Activated CD8-positive, alpha-beta memory T cell treated with anti-CD3 and anti-CD28 coated beads for 4 hours (primary cell): ENCODE data around the gene ACO2.

Experiments used
- DNase-seq, 2 donors: peaks; one replicate each; pipeline ENCODE4 v3.0.0-alpha.2; 2020; ENCODE audit warnings: low read depth in 2 of 2

ACO2 gene

GRCh38 chr22:41523464-41524221, 54.7 kb downstream of the ACO2 start:
- DNase-seq = no peak

DNA sequence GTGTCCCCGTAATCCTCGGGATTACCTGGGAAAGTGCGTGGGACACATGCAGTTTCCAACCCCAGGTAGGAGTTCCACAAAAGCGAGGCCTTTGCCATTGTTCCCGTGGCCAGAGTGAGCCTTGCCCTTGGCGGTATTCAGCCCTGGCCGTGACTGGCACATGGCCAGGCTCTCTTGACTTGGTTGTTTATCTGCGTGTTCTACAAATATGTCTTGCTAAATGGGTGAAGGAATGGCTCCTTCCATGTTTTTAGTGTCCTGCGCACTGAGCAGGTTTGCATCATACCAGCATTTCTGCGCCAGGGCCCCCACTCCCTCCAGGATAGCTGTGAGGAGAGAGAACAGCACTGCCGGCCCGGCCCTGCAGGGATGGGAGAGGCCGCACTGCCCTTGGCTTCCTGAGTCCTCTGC, 55.3 kb downstream of the ACO2 start:
- DNase-seq = no peak

DNA sequence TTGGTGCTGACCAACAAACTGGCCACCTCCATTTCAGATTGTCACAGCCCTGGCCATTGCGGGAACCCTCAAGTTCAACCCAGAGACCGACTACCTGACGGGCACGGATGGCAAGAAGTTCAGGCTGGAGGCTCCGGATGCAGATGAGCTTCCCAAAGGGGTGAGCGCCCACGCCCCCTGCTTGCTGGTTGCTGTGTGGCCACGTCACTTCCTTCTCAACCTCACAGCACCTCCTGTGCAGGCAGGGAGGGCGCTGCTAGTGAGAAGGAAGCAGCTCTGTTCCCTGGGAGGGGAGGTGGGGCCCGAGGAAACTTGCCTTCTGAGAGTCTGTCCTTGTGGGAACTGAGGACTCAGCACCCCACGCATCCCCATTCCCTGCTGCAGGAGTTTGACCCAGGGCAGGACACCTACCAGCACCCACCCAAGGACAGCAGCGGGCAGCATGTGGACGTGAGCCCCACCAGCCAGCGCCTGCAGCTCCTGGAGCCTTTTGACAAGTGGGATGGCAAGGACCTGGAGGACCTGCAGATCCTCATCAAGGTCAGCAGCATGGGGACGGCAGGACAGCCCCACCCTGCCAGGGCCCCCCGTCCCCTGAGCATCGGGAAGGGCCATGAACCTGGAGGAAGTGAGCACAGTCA, 56.0 kb downstream of the ACO2 start:
- peak; percentile 30 to 51 for DNase-seq

DNA sequence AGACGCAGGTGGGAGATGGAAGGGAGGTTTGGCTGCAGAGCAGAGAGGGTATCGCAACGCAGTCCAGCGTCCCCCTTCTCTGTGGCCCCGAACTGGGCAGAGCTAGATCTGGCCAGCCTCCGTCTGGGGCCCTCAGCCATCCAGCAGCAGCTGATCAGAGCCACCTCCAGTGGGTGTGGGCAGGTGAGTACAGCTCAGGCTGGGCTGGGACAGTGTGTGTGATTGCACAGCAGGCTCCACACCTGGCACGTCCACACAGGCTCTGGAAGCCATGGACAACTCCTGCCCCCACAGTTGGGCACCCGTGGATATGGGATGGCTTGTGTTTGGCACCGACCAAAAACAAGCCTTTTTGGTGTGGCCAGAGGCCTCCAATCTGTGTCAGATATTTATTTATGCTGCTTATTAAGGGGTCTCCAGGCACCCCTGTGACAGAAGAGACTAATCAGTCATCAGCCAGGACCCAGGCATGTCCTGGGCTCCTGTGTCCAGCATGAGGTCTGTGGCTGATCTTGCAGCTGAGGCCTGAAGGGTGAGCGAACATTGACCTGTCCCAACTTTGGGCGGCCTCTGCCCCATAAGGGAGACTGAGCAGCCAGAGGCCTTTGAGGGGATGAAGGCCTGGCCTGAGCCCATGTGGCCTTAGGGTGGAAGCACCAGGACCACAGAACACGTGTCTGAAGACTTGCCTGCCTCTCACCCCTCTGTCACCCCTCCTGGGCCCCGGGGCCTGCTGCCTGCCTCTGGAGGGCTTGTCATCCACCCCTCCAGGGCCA, 56.7 kb downstream of the ACO2 start:
- DNase-seq = no peak

GRCh38 chr22:41526226-41526829, 57.4 kb downstream of the ACO2 start:
- no peak for DNase-seq

GRCh38 chr22:41526830-41527799, 58.2 kb downstream of the ACO2 start:
- peak; percentile 25 to 41 for DNase-seq

GRCh38 chr22:41528132-41528766, 59.3 kb downstream of the ACO2 start:
- DNase-seq = no peak

DNA sequence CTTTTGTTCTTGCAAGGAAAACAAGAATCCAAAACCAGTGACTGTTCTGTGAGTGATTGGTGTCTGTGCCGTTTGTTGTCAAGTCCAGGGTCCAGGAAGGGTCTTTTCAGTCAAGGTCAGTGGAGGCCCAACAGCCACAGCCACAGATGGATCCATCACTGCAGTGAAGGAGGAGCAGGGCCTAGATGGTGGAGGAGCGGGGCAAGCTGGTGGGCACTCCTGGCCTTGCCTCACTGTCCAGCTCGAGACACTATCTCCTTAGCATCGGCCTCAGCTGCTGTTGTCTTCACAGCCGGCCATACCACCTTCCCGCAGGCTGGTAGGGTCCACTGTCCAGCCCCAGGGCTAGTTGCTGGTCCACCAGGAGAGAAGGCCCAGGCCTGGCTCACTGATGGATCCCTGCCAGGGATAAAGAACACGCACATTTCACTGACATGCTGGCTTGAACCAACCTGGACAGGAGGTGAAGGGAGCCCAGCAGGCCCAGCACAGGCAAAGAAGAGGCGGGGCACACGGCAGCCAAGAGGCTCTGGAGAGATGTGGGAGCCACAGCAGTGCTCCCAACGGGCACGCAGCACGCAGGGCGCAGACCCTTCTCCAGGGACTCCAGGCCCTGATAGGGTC, 60.1 kb downstream of the ACO2 start:
- no peak for DNase-seq

DNA sequence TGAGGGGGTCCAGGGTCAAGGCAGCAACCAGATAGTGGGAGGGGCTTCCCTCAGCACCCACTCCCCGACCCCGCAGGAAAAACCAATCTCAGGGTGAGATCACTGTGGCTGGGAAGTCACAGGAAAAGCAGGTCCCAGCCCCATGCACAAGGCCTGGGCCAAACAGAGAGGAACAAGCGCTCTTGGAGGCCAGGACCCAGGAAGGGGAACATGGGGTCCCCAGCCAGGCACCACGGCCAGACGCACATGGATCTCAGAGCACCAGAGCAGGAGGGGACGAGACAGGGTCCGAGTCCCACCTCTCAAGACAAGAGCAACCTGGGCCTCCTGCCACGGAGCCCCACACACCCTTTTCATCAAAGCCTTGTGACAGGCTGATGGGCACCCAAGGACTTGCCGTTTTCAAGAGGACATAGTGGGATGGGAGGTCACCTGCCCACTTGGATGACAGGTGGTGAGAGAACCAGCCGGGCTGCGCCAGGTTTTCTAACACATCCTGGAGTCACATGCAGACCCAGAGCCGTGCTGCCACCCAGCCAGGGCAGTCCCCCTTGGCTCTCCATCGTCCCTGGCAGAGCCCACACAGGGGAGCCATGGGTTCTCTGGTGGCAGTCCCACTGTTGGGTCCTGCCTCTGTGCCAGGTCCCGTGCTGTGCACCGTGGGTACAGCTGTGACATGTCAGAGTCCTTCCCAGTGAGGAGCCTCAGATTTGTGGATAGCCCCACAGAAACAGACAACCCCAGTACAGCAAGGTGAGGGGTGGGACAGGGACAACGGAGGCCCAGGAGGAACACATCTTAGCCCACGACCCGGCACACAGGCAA, 62.2 kb downstream of the ACO2 start:
- DNase-seq = no peak

DNA sequence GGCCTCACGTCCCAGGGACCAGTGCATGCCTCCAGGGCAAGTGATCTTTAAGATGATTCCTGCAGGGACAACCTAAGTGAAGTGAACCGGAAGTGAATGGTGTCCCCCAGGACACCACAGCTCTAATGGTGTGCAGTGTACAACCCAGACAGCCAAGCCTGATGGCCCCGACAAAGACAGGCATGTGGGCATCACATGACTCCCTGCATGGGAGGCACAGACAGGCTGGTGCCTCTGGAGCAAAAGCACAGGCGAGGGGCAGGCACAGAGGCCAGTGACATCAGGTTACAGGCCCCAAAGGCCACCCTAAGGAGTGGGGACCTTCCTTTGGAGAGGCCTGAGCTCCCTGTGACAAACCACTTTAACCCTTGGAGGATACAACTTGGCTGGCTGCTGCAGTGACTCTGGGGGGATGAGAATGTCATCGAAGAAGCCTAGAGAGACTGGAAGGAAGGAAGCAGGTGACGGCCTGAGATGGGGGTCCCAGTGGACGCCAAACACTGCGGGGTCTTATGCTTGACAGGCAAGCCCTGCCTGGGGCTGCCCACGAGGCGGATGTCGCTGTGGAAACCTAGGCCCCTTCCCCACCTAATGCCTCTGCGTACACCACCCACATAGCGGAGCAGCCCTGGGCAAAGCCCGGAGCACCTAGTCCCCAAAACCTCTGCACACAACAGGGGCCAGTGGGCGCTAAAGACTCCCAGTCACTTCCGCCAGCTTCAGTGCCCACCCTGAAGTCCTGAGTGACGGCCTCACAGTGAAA, 63.0 kb downstream of the ACO2 start:
- no peak for DNase-seq

DNA sequence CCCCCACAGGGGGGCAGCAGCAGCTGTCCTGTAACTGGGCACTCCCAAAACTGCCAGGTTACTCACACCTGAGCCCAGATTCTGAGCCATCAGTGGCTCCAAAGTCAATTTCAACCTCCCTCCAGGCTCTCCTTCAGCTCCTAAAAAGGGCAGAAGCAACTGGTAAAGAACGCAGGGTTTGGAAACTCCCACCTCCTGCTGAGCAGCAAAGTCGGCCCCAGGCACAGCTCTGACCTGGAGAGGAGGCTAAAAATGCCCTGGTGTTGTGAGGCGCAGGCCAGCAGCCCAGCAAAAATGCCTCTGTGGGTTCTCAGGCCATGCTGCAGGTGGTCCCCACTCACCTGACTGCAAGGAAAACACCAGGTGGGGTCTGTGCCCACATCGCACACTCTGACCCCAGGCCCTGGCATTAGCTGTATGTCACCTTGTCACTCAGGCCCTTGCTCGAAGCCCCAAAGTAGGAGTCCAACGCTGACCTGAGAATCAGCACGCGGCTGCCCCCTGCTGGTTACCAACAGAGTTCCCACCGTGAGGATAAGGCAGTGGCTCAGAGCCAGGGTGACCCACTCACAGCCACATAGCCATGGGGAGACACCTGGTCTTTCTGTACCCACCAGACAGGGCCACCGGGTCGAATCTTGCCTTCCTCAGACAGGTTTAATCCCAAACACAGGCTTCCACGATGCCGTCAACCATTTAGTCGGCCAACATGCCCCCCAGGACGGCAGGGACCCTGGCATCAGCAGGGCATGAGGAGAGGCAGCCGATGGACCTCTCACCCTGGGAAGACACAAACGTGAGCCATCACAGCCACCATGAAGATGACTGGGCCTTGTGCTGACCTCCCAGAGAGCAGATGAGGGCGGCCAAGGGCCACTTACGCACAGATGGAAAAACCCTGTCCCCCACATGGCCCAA, 64.2 kb downstream of the ACO2 start:
- DNase-seq = peak; percentile 19 to 27

DNA sequence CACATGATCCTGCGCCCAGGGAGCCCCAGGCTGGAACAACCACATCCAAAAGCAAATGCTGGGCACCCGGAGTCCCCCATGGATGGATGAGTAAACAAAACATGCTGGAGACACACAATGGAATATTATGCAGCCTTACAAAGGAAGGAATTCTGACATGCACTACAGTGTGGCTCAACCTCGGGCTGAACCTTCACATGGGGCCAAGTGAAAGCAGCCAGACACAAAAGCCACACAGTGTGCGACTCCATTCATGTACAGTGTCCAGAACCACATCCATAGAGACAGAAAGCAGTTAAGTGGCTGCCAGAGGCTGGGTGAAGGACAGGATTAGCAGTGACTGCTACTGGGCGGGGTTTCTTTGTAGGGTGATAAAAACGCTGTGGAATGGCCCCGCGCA, 65.3 kb downstream of the ACO2 start:
- no peak for DNase-seq

- no peak for DNase-seq
Observed at GRCh38 chr22:41535244-41535643, 66.3 kb downstream of the ACO2 start.

- DNase-seq = no peak
Observed at GRCh38 chr22:41537203-41537602, 68.3 kb downstream of the ACO2 start.

DNA sequence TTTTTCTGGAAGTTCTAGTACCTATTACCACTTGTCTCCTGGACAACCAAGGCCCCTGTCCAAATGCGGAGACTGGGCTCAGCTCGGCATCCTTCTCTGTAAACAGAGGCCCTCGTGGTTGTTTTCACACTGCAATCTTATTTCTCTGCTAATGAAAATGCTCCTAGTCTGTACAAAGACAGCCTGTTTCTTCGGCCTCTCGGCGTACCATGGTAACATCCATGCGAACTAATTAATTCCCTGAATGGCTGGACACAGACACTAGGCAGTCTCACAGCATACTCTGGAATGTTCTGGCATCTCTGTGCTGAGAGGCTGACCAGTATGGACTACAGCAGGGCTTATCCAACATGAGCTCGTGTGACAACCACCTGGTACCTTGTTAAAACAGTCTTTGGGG, 69.7 kb downstream of the ACO2 start:
- no peak for DNase-seq

GRCh38 chr22:41539146-41540005, 70.5 kb downstream of the ACO2 start:
- DNase-seq = no peak

GRCh38 chr22:41540006-41540315, 71.0 kb downstream of the ACO2 start:
- no peak for DNase-seq
